H1 (cell line): ENCODE data around the gene RUSF1. TPM values are rescaled to one million over a fixed set of nuclear protein-coding genes. Genes with fewer than 3 reads are reported as not detected.

Experiments
- CTCF ChIA-PET: fragments of 300-600 bp; sonication (Branson Sonifier 250); formaldehyde crosslinking; loops from one replicate; lab custom pipeline; 2021; ENCODE audit not compliant: partially characterized antibody; lab: Charles Lee
- POLR2A ChIA-PET: fragments of 300-600 bp; sonication (Branson Sonifier 250); formaldehyde crosslinking; loops from one replicate; lab custom pipeline; 2021; ENCODE audit warnings: inconsistent platforms; ENCODE audit not compliant: partially characterized antibody; lab: Charles Lee
- DNase-seq, 2 experiments: peaks; one replicate each; pipeline versions ENCODE4 v3.0.0 to v3.0.0-alpha.2; 2010 to 2022; ENCODE audit warnings: low spot score in 2 of 2, low read depth in 1 of 2, mixed read lengths in 1 of 2
- FAIRE-seq: peaks from 2 replicates; lab custom pipeline; 2011; peaks lifted over from hg19 to GRCh38; lab: Jason Lieb, UNC
- H2AFZ ChIP-seq: 2 replicates; pipeline ENCODE4 v1.8.1; 2012; ENCODE audit warnings: low read length, inconsistent platforms
- H2AK5ac ChIP-seq: 2 replicates; pipeline ENCODE4 v1.6.1; 2013; ENCODE audit warnings: low read depth, low read length
- H2BK120ac ChIP-seq: replicated peaks from 2 replicates; pipeline ENCODE3; 2013; ENCODE audit warnings: low read depth, low read length, inconsistent platforms
- H2BK12ac ChIP-seq: 2 replicates; pipeline ENCODE4 v1.6.1; 2013; ENCODE audit warnings: low read depth, low read length
- H2BK15ac ChIP-seq: 2 replicates; pipeline ENCODE4 v1.6.1; 2013; ENCODE audit warnings: low read length
- H2BK20ac ChIP-seq: 2 replicates; pipeline ENCODE4 v1.6.1; 2013; ENCODE audit warnings: low read length
- H2BK5ac ChIP-seq: 2 replicates; pipeline ENCODE4 v1.6.1; 2013; ENCODE audit warnings: low read depth, low read length
- H3K14ac ChIP-seq: 2 replicates; pipeline ENCODE4 v1.6.1; 2013; ENCODE audit warnings: inconsistent platforms; ENCODE audit not compliant: insufficient read length
- H3K18ac ChIP-seq: 2 replicates; pipeline ENCODE4 v1.6.1; 2013; ENCODE audit warnings: low read length; ENCODE audit errors: extremely low read depth
- H3K23ac ChIP-seq: 2 replicates; pipeline ENCODE4 v1.6.1; 2013; ENCODE audit warnings: inconsistent platforms; ENCODE audit not compliant: insufficient read length
- H3K23me2 ChIP-seq: 2 replicates; pipeline ENCODE4 v1.6.1; 2013; ENCODE audit warnings: low read depth, low read length
- H3K27ac ChIP-seq: 2 replicates; pipeline ENCODE4 v1.6.1; 2011; ENCODE audit warnings: low read depth, low read length, inconsistent platforms
- H3K27me3 ChIP-seq, 4 experiments: replicated peaks in 1 of 4; 1 replicate in 1 of 4; 2 replicates in 3 of 4; pipeline versions ENCODE4 v1.6.1 to v1.8.1; 2011 to 2013; ENCODE audit warnings: low read length in 3 of 4, mild to moderate bottlenecking in 3 of 4, inconsistent platforms in 2 of 4, mixed read lengths in 2 of 4, moderate library complexity in 1 of 4; ENCODE audit not compliant: control insufficient read depth in 3 of 4, insufficient read depth in 3 of 4; ENCODE audit errors: extremely low read depth in 1 of 4
- H3K36me3 ChIP-seq, 4 experiments: 2 replicates each; pipeline versions ENCODE4 v1.6.1 to v1.8.1; 2011 to 2013; ENCODE audit warnings: mild to moderate bottlenecking in 4 of 4, low read length in 3 of 4, moderate library complexity in 2 of 4, control low read depth in 1 of 4, inconsistent platforms in 1 of 4; ENCODE audit not compliant: insufficient read depth in 4 of 4, control insufficient read depth in 2 of 4
- H3K4ac ChIP-seq: replicated peaks from 2 replicates; pipeline ENCODE3; 2013; ENCODE audit warnings: low read length, low read depth, mixed read lengths, inconsistent platforms; ENCODE audit not compliant: insufficient read length
- H3K4me1 ChIP-seq, 4 experiments: replicated peaks in 1 of 4; 1 replicate in 1 of 4; 2 replicates in 3 of 4; pipeline versions ENCODE4 v1.6.1 to v1.8.1; 2011 to 2013; ENCODE audit warnings: low read length in 3 of 4, inconsistent platforms in 2 of 4, mixed read lengths in 1 of 4; ENCODE audit not compliant: insufficient read depth in 4 of 4, control insufficient read depth in 3 of 4
- H3K4me2 ChIP-seq, 2 experiments: 2 replicates each; pipeline versions ENCODE4 v1.6.1 to v1.8.1; 2011 to 2013; ENCODE audit warnings: low read depth in 2 of 2, low read length in 2 of 2, control low read depth in 1 of 2, inconsistent platforms in 1 of 2, mild to moderate bottlenecking in 1 of 2; ENCODE audit not compliant: insufficient read depth in 1 of 2
- H3K4me3 ChIP-seq, 4 experiments: fragments of 200-600, 300-600 bp in 1 of 4; sonication (generic), shearing (Covaris generic), sonication (Bioruptor Twin) in 1 of 4; 2 replicates each; pipeline versions ENCODE4 v1.5.1 to v1.8.1; 2011 to 2016; ENCODE audit warnings: low read length in 4 of 4, low read depth in 3 of 4, control low read depth in 2 of 4, inconsistent platforms in 2 of 4, mild to moderate bottlenecking in 2 of 4, mixed read lengths in 1 of 4, moderate library complexity in 1 of 4; ENCODE audit not compliant: insufficient read depth in 2 of 4; ENCODE audit errors: extremely low read depth in 1 of 4
- H3K56ac ChIP-seq: replicated peaks from 2 replicates; pipeline ENCODE3; 2013; ENCODE audit warnings: low read depth, mild to moderate bottlenecking, mixed read lengths, low read length, inconsistent platforms; ENCODE audit not compliant: insufficient read length
- H3K79me1 ChIP-seq: 2 replicates; pipeline ENCODE4 v1.6.1; 2013; ENCODE audit warnings: low read depth, low read length, control low read depth
- H3K79me2 ChIP-seq, 2 experiments: 2 replicates each; pipeline versions ENCODE4 v1.6.1 to v1.8.1; 2012 to 2013; ENCODE audit warnings: low read length in 2 of 2, mild to moderate bottlenecking in 2 of 2, inconsistent platforms in 1 of 2; ENCODE audit not compliant: insufficient read depth in 2 of 2, control insufficient read depth in 1 of 2
- H3K9ac ChIP-seq, 4 experiments: replicated peaks in 1 of 4; 1 replicate in 1 of 4; 2 replicates in 3 of 4; pipeline versions ENCODE4 v1.6.1 to v1.8.1; 2011 to 2013; ENCODE audit warnings: low read depth in 3 of 4, low read length in 3 of 4, control low read depth in 2 of 4, mild to moderate bottlenecking in 2 of 4, moderate library complexity in 2 of 4, inconsistent platforms in 1 of 4; ENCODE audit errors: extremely low read depth in 1 of 4
- H3K9me3 ChIP-seq, 2 experiments: 2 replicates each; pipeline versions ENCODE4 v1.6.1 to v1.8.1; 2012 to 2013; ENCODE audit warnings: mild to moderate bottlenecking in 2 of 2, moderate library complexity in 2 of 2, control low read depth in 1 of 2, inconsistent platforms in 1 of 2, low read depth in 1 of 2, low read length in 1 of 2, mixed read lengths in 1 of 2; ENCODE audit not compliant: insufficient read depth in 2 of 2
- H4K20me1 ChIP-seq, 2 experiments: replicated peaks in 1 of 2; 2 replicates each; pipeline versions ENCODE3 to v1.8.1; 2011 to 2013; ENCODE audit warnings: inconsistent platforms in 2 of 2, low read length in 2 of 2, mild to moderate bottlenecking in 1 of 2; ENCODE audit not compliant: insufficient read depth in 2 of 2, control insufficient read depth in 1 of 2
- H4K5ac ChIP-seq: 2 replicates; pipeline ENCODE4 v1.6.1; 2013; ENCODE audit warnings: low read length, low read depth, mixed read lengths, inconsistent platforms; ENCODE audit not compliant: insufficient read length
- H4K8ac ChIP-seq: 2 replicates; pipeline ENCODE4 v1.8.0; 2013; ENCODE audit warnings: mild to moderate bottlenecking, moderate library complexity, low read length, inconsistent platforms; ENCODE audit not compliant: insufficient read depth; ENCODE audit errors: extremely low read depth
- H4K91ac ChIP-seq: replicated peaks from 2 replicates; pipeline ENCODE3; 2013; ENCODE audit warnings: low read length, mixed read lengths, inconsistent platforms; ENCODE audit not compliant: insufficient read length
- CBX8 ChIP-seq: fragments of 300-800, 300-1000 bp; sonication (generic); IDR thresholded peaks from 2 replicates; pipeline ENCODE4 v1.7.1; 2016; ENCODE audit warnings: low read depth, low read length, borderline replicate concordance
- EGR1 ChIP-seq: IDR thresholded peaks from 2 replicates; pipeline ENCODE4 v1.6.1; 2011; ENCODE audit warnings: low read depth, low read length, borderline replicate concordance
- RAD21 ChIP-seq, 2 experiments: IDR thresholded peaks in 1 of 2; conservative IDR thresholded peaks in 1 of 2; 2 replicates each; pipeline ENCODE4 v1.6.1; 2011; ENCODE audit warnings: low read depth in 2 of 2, low read length in 2 of 2, improper control_type of control experiment in 1 of 2, inconsistent platforms in 1 of 2, mild to moderate bottlenecking in 1 of 2, moderate library complexity in 1 of 2
- RNF2 ChIP-seq: fragments of 200-900, 300-1000 bp; sonication (generic); IDR thresholded peaks from 2 replicates; pipeline ENCODE4 v1.7.1; 2016; ENCODE audit warnings: borderline replicate concordance, low read depth, mild to moderate bottlenecking, antibody characterized with exemption, low read length; ENCODE audit not compliant: poor library complexity, severe bottlenecking; ENCODE audit errors: missing control alignments
- SP2 ChIP-seq: IDR thresholded peaks from 2 replicates; pipeline ENCODE4 v1.6.1; 2012; ENCODE audit warnings: mild to moderate bottlenecking, low read length, inconsistent platforms
- SRF ChIP-seq: IDR thresholded peaks from 2 replicates; pipeline ENCODE4 v1.6.1; 2011; ENCODE audit warnings: mild to moderate bottlenecking, low read depth, low read length, moderate library complexity
- TAF7 ChIP-seq: optimal IDR thresholded peaks from 2 replicates; pipeline ENCODE3; 2011; ENCODE audit warnings: low read depth, mild to moderate bottlenecking, inconsistent platforms, low read length, moderate library complexity, borderline replicate concordance
- TBP ChIP-seq: IDR thresholded peaks from 2 replicates; pipeline ENCODE4 v1.6.1; 2011; ENCODE audit warnings: low read depth, low read length, improper control_type of control experiment
- WGBS, 2 experiments: shearing (Covaris generic) in 1 of 2; methylation state at CpG; one replicate each; pipeline versions ENCODE4 v1.1.6 to v1.1.7; 2013 to 2015; ENCODE audit warnings: low lambda C conversion rate in 2 of 2, mixed read lengths in 2 of 2, inconsistent platforms in 1 of 2, low coverage in 1 of 2, missing lambda C conversion rate in 1 of 2; ENCODE audit not compliant: insufficient replicate concordance in 2 of 2, insufficient coverage in 1 of 2, insufficient read length in 1 of 2; ENCODE audit errors: extremely low coverage in 1 of 2, missing lambda C conversion rate in 1 of 2; 5-methylcytosine and 5-hydroxymethylcytosine counted together
- polyA plus RNA-seq, 7 experiments: library from polyadenylated mRNA; depleted of rRNA in 3 of 7; stranded (reverse) in 5 of 7; unstranded in 2 of 7; fragments of >200 nt in 5 of 7; fragments of 200-250 nt in 2 of 7; gene quantifications; 1 replicate in 5 of 7; 2 replicates in 1 of 7; 4 replicates in 1 of 7; pipeline versions ENCODE4 v1.2.1 to v1.2.3, GENCODE V29; 2011 to 2013; ENCODE audit warnings: missing spikeins in 2 of 7, mixed read lengths in 2 of 7
- total RNA-seq: library from RNA; stranded (reverse); fragmentation: NEBNext Ultra II Directional; extraction: Animal tissue kit (Norgen Biotek cat#: 25700); gene quantifications from 2 replicates; pipeline ENCODE4 v1.2.1, GENCODE V29; 2021
- TF ChIP-seq, protein P1 (sequence below): IDR thresholded peaks from 2 replicates; pipeline ENCODE4 v1.6.1; 2011; ENCODE audit warnings: low read length, improper control_type of control experiment

Gene RUSF1
- total and polyA plus RNA-seq, 2 of the 8 experiments (the other 6 are each of a cell fraction or from before 2014, with no cell fraction given): 22.5 to 33.7 TPM

DNA sequence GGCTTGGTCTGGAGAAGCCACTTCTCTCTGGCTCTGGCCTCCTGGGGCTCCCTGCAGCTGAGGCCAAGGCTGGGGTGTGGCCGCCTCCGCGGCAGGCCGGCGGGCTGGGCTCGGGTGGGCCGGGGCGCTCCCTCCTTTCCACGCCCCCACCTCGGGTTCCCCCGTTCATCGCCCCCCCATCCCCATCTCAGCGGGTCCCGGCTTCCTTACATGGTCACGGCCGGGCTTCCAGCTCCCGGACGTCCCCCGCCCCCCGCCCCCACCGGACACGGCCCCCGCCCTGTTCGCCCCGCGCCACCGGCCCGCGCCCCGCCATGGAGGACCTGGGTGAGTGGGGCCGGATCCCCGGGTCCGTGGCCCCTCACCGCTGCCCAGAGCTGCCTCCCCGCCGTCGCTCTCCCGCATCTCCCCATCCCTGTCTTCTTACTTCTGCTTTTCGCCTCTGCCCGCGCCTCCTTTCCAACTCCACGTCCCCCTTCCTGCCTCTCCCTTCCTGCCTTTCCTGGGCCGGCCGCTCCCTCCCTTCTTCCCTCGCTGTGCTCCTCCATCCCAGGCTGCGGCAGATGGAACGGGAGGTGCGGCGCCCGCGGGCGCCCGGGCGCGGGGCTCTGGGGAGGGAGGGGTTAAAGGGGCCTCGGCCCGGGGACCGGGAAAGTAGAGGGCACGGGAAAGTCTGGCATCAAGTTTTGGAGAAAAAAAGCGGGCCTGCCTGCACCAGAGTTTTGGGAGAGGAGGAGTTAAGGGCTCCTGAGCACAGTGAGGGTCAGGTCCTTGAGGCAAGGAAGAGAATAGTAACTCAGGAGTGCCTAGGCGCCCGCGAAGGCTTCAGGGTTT lies 36.1 kb downstream of the RUSF1 start, which contains the start of gene TGFB1I1:
TSS of gene TGFB1I1 (plus strand) at position 278 of the 834 bp plus-strand sequence. CDS start at position 315, 37 bp downstream.
- Histone ChIP-seq H2BK20ac (no peak within 1 kb of the TSS), H2AK5ac (no peak within 1 kb of the TSS), H2BK120ac (no peak within 1 kb of the TSS), H3K4me1 (peaks cover 0 to 10% (median 3%) of the 10 kb centered on the region in 4 experiments; a peak in 5 of 7 replicates), H4K5ac (no peak within 1 kb of the TSS), H3K4me3 (peak within 1 kb of the TSS; percentile 44 to 78 (median 62)), H2AFZ (peak within 1 kb of the TSS; percentile 54), H3K36me3 (no peaks in the 10 kb centered on the region), H3K79me1 (no peaks in the 10 kb centered on the region), H4K91ac (peak within 1 kb of the TSS; percentile 85), H2BK15ac (peak within 1 kb of the TSS; percentile 88; the same call in 1 of the 2 replicates), H3K23me2 (peaks cover 13% of the 10 kb centered on the region; the same call in 1 of the 2 replicates), H3K23ac (no peak within 1 kb of the TSS), H3K9ac (peak within 1 kb of the TSS in 1 of 4 experiments; percentile 31; a peak in 2 of 7 replicates), H3K79me2 (no peaks in the 10 kb centered on the region), H3K4me2 (peak within 1 kb of the TSS; percentile 67 to 68), H3K27me3 (peaks cover 2 to 38% (median 31%) of the 10 kb centered on the region in 4 experiments), H4K8ac (peak within 1 kb of the TSS; percentile 1), H3K27ac (no peak within 1 kb of the TSS), H3K4ac (no peak within 1 kb of the TSS), H3K56ac (no peak within 1 kb of the TSS), H2BK12ac (peak within 1 kb of the TSS; percentile 68; the same call in 1 of the 2 replicates), H3K18ac (peak within 1 kb of the TSS; percentile 83), H4K20me1 (peaks cover 0 to 3% of the 10 kb centered on the region in 2 experiments), H2BK5ac (no peak within 1 kb of the TSS), H3K9me3 (no peaks in the 10 kb centered on the region), H3K14ac (peak within 1 kb of the TSS; percentile 27)
- FAIRE-seq: no peak
- POLR2A ChIA-PET: interaction anchor here (0.9 to 1.5 kb wide), 4 partner anchors 10 to 36 kb away, joined by 3 to 8 read pairs (median 4); partner anchors contain the start of gene RUSF1
- WGBS, 2 experiments: 2% methylated on average over 31 of the region's 63 CpGs; no CpG with 5 or more reads in 1 of the 2 experiments
- peak in 1 of 2 experiments; percentile 64 for DNase-seq
- CTCF ChIA-PET: interaction anchor here (0.7 kb wide), 1 partner anchor 12 kb away, joined by 4 read pairs; no protein-coding TSS in a partner anchor
- TF ChIP-seq TBP (no peak), TAF7 (peak; percentile 43), CBX8 (no peak), RNF2 (no peak), SP2 (no peak), RAD21 (IDR thresholded peaks at IDR 0.05 in 1 of 2, conservative IDR thresholded peaks at IDR 0.05 in 1 of 2; ENCODE audit: low read depth in 2 of 2, low read length in 2 of 2) (no peak), SRF (no peak), EGR1 (no peak)
- TF ChIP-seq, protein P1, sequence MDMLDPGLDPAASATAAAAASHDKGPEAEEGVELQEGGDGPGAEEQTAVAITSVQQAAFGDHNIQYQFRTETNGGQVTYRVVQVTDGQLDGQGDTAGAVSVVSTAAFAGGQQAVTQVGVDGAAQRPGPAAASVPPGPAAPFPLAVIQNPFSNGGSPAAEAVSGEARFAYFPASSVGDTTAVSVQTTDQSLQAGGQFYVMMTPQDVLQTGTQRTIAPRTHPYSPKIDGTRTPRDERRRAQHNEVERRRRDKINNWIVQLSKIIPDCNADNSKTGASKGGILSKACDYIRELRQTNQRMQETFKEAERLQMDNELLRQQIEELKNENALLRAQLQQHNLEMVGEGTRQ: no peak
